HEK293T (cell line): Measurements from ENCODE around the gene SQSTM1.

ENCODE experiments used
- ARNT ChIP-seq: fragments of 450-650 bp; IDR thresholded peaks from 2 replicates; pipeline ENCODE4 v1.6.1; 2017; ENCODE audit warnings: mild to moderate bottlenecking
- BHLHE40 ChIP-seq: fragments of 450-650 bp; IDR thresholded peaks from 2 replicates; pipeline ENCODE4 v1.6.1; 2016; ENCODE audit warnings: mild to moderate bottlenecking, moderate library complexity, borderline replicate concordance
- CTBP1 ChIP-seq: fragments of 450-650 bp; IDR thresholded peaks from 2 replicates; pipeline ENCODE4 v1.6.1; 2016; ENCODE audit warnings: borderline replicate concordance
- ELF4 ChIP-seq: fragments of 450-650 bp; IDR thresholded peaks from 2 replicates; pipeline ENCODE4 v1.6.1; 2017; ENCODE audit warnings: antibody characterized with exemption
- FOXA1 ChIP-seq: fragments of 450-650 bp; IDR thresholded peaks from 2 replicates; pipeline ENCODE4 v1.6.1; 2016; ENCODE audit warnings: mild to moderate bottlenecking
- FOXK2 ChIP-seq: fragments of 450-650 bp; IDR thresholded peaks from 2 replicates; pipeline ENCODE4 v1.6.1; 2016; ENCODE audit warnings: mild to moderate bottlenecking
- FOXM1 ChIP-seq: fragments of 450-650 bp; IDR thresholded peaks from 2 replicates; pipeline ENCODE4 v1.6.1; 2017; ENCODE audit warnings: mild to moderate bottlenecking, borderline replicate concordance
- HDGF ChIP-seq: fragments of 450-650 bp; IDR thresholded peaks from 2 replicates; pipeline ENCODE4 v1.6.1; 2017; ENCODE audit warnings: antibody characterized with exemption, borderline replicate concordance
- L3MBTL2 ChIP-seq: fragments of 450-650 bp; conservative IDR thresholded peaks from 2 replicates; pipeline ENCODE4 v1.6.1; 2016; ENCODE audit warnings: mild to moderate bottlenecking
- NFRKB ChIP-seq: fragments of 450-650 bp; IDR thresholded peaks from 2 replicates; pipeline ENCODE4 v1.6.1; 2016; ENCODE audit warnings: mild to moderate bottlenecking, moderate library complexity
- SUZ12 ChIP-seq: fragments of 450-650 bp; IDR thresholded peaks from 2 replicates; pipeline ENCODE4 v1.6.1; 2016; ENCODE audit warnings: mild to moderate bottlenecking
- TARDBP ChIP-seq: fragments of 450-650 bp; IDR thresholded peaks from 2 replicates; pipeline ENCODE4 v1.6.1; 2016
- ZNF384 ChIP-seq: fragments of 450-650 bp; IDR thresholded peaks from 2 replicates; pipeline ENCODE4 v1.6.1; 2016
- TF ChIP-seq, protein P1 (sequence below): fragments of 450-650 bp; IDR thresholded peaks from 2 replicates; pipeline ENCODE4 v1.6.1; 2016

DNA sequence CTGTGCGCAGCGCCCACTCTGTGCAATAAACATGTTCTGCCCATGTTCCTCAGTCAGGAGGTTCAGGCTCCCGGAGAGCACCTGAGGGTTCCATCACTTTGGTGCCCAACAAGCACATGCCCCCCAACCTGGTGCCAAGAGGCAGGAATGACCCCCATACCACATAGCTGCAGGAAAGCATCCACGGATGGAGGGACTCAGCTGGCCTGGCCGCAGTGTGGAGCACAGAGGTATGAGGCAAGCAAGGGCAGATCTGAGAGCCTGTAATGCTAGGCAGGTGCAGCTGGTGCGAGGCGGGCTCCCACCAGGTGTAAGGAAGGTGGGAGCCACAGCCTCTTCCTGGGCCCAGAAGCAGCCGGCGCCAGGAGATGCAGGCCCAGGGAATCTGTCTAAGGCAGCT, 42.2 kb downstream of the SQSTM1 start:
- TF ChIP-seq SUZ12: no peak
- no peak for TF ChIP-seq FOXM1
- no peak for TF ChIP-seq TARDBP
- TF ChIP-seq FOXA1: no peak
- TF ChIP-seq BHLHE40: no peak
- TF ChIP-seq FOXK2: no peak
- TF ChIP-seq HDGF: no peak
- TF ChIP-seq ZNF384: no peak
- TF ChIP-seq ARNT: no peak
- no peak for TF ChIP-seq ELF4
- no peak for TF ChIP-seq NFRKB
- TF ChIP-seq, protein P1, sequence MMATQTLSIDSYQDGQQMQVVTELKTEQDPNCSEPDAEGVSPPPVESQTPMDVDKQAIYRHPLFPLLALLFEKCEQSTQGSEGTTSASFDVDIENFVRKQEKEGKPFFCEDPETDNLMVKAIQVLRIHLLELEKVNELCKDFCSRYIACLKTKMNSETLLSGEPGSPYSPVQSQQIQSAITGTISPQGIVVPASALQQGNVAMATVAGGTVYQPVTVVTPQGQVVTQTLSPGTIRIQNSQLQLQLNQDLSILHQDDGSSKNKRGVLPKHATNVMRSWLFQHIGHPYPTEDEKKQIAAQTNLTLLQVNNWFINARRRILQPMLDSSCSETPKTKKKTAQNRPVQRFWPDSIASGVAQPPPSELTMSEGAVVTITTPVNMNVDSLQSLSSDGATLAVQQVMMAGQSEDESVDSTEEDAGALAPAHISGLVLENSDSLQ: no peak
- no peak for TF ChIP-seq CTBP1
- no peak for TF ChIP-seq L3MBTL2
